Measurements from ENCODE around the gene HPGDS. TPM values are rescaled to one million over a fixed set of nuclear protein-coding genes. Genes with fewer than 3 reads are reported as not detected.

Gene HPGDS
- polyA plus RNA-seq, 1 donor from 2014 or later = not detected

DNA sequence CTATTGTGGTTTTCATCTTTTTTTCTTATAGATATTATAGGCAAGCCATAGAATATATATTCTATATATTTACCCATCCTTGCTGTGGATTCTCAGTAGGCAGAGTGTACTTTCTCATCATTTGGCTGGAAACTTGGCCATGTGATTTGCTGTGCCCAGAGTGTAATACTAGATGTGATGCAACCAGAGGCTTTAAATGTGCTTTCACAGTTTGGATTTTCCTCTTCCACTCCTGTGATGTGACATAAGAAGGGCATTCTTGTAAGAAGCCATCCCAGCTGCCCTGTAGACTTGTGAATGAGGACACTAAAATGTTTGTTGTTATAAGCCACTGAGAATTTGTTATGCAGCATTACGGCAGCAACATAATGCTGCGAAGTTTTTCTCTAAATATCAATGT is 10.4 kb upstream of the HPGDS start:
- Histone ChIP-seq H3F3A (ENCODE audit: insufficient read depth, low read length, poor library complexity, severe bottlenecking) (no peaks in the 10 kb centered on the region), H4K20me1 (ENCODE audit: insufficient read depth) (no peaks in the 10 kb centered on the region), H3K79me2 (replicated peaks; ENCODE audit: insufficient read depth, low read length) (no peaks in the 10 kb centered on the region), H3K9me2 (ENCODE audit: insufficient read depth, low read length) (no peaks in the 10 kb centered on the region), H3K4me2 (ENCODE audit: low read length) (no peak overlapping the region), H3K36me3 (ENCODE audit: insufficient read depth, low read length) (no peaks in the 10 kb centered on the region), H3K9me3 (ENCODE audit: low read length) (no peaks in the 10 kb centered on the region), H2AFZ (ENCODE audit: low read depth, low read length) (no peak overlapping the region), H3K4me3 (ENCODE audit: low read length) (no peak overlapping the region), H3K27ac (ENCODE audit: low read length) (no peak overlapping the region), H3K27me3 (ENCODE audit: insufficient read depth, low read depth, low read length) (no peaks in the 10 kb centered on the region), H3K9ac (ENCODE audit: low read length) (no peak overlapping the region)
- TF ChIP-seq SMC3 (conservative IDR thresholded peaks at IDR 0.05; ENCODE audit: poor library complexity) (no peak), RAD21 (conservative IDR thresholded peaks at IDR 0.05) (no peak)

DNA sequence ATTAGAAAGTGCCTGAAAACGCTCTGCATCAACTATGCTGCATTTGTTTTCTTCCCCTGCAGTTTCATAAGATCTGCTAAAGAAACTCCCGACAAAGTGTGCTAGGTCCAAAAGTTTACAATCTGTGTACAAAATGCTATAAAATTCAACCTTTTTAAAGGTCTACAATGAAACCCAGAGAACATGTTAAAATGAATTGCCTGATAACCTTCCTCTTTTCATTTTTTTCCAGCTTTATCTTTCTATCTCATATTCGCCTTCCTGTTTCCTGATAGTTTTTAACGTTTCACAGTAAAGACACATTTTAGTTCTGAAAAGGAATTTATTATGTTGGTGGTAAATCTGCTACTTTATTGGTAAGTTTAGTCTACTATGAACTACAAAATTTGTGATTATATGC is 9.5 kb upstream of the HPGDS start:
- no peaks in the 10 kb centered on the region for H3F3A ChIP-seq (ENCODE audit: insufficient read depth, low read length, poor library complexity, severe bottlenecking)
- H3K9me2 ChIP-seq (ENCODE audit: insufficient read depth, low read length) = no peaks in the 10 kb centered on the region
- no peak overlapping the region for H3K4me2 ChIP-seq (ENCODE audit: low read length)
- H3K27ac ChIP-seq (ENCODE audit: low read length) = no peak overlapping the region
- TF ChIP-seq SMC3 (conservative IDR thresholded peaks at IDR 0.05; ENCODE audit: poor library complexity) = no peak
- TF ChIP-seq POLR2AphosphoS5 (IDR thresholded peaks at IDR 0.05) = no peak
- TF ChIP-seq EZH2 (IDR thresholded peaks at IDR 0.05; ENCODE audit: borderline replicate concordance, insufficient read depth, low read length, poor library complexity, severe bottlenecking) = no peak
- no peak overlapping the region for H3K4me3 ChIP-seq (ENCODE audit: low read length)
- H2AFZ ChIP-seq (ENCODE audit: low read depth, low read length) = no peak overlapping the region
- H4K20me1 ChIP-seq (ENCODE audit: insufficient read depth) = no peaks in the 10 kb centered on the region
- H3K9ac ChIP-seq (ENCODE audit: low read length) = no peak overlapping the region
- H3K27me3 ChIP-seq (ENCODE audit: insufficient read depth, low read depth, low read length) = no peaks in the 10 kb centered on the region
- no peaks in the 10 kb centered on the region for H3K36me3 ChIP-seq (ENCODE audit: insufficient read depth, low read length)
- no peaks in the 10 kb centered on the region for H3K79me2 ChIP-seq (replicated peaks; ENCODE audit: insufficient read depth, low read length)
- no peaks in the 10 kb centered on the region for H3K9me3 ChIP-seq (ENCODE audit: low read length)

DNA sequence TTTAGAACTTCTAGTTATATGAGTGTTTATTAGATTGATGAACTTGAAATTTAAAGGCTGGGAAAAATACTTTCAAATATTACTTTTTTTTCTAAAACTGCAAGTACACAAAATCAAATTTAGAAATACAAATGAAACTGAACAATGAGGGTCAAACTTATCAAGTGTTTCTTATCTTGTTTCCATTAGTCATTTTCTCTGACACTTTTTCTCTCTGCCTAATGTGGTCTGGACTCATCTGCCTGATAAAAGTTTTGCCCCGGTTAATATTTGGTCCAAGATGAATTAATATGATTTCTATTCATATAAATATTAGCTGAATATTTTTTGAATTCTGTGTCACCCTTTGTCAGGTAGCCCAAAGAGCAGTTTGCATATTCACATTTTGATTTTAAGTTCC is 8.7 kb upstream of the HPGDS start:
- Histone ChIP-seq H3K9me3 (ENCODE audit: low read length) (no peaks in the 10 kb centered on the region), H3K36me3 (ENCODE audit: insufficient read depth, low read length) (no peaks in the 10 kb centered on the region), H3K4me2 (ENCODE audit: low read length) (no peak overlapping the region), H4K20me1 (ENCODE audit: insufficient read depth) (no peaks in the 10 kb centered on the region), H3K9me2 (ENCODE audit: insufficient read depth, low read length) (no peaks in the 10 kb centered on the region), H3F3A (ENCODE audit: insufficient read depth, low read length, poor library complexity, severe bottlenecking) (no peaks in the 10 kb centered on the region), H3K27me3 (ENCODE audit: insufficient read depth, low read depth, low read length) (no peaks in the 10 kb centered on the region), H2AFZ (ENCODE audit: low read depth, low read length) (no peak overlapping the region), H3K79me2 (replicated peaks; ENCODE audit: insufficient read depth, low read length) (no peaks in the 10 kb centered on the region), H3K27ac (ENCODE audit: low read length) (no peak overlapping the region), H3K4me3 (ENCODE audit: low read length) (no peak overlapping the region), H3K9ac (ENCODE audit: low read length) (no peak overlapping the region)
- no peak for TF ChIP-seq POLR2AphosphoS5 (IDR thresholded peaks at IDR 0.05)
- TF ChIP-seq EZH2 (IDR thresholded peaks at IDR 0.05; ENCODE audit: borderline replicate concordance, insufficient read depth, low read length, poor library complexity, severe bottlenecking) = no peak
- no peak for TF ChIP-seq SMC3 (conservative IDR thresholded peaks at IDR 0.05; ENCODE audit: poor library complexity)
- no peak for TF ChIP-seq TAF1 (IDR thresholded peaks at IDR 0.05; ENCODE audit: low read depth)
- no peak for TF ChIP-seq EP300 (conservative IDR thresholded peaks at IDR 0.05; ENCODE audit: poor library complexity, severe bottlenecking)
- TF ChIP-seq, protein P1, sequence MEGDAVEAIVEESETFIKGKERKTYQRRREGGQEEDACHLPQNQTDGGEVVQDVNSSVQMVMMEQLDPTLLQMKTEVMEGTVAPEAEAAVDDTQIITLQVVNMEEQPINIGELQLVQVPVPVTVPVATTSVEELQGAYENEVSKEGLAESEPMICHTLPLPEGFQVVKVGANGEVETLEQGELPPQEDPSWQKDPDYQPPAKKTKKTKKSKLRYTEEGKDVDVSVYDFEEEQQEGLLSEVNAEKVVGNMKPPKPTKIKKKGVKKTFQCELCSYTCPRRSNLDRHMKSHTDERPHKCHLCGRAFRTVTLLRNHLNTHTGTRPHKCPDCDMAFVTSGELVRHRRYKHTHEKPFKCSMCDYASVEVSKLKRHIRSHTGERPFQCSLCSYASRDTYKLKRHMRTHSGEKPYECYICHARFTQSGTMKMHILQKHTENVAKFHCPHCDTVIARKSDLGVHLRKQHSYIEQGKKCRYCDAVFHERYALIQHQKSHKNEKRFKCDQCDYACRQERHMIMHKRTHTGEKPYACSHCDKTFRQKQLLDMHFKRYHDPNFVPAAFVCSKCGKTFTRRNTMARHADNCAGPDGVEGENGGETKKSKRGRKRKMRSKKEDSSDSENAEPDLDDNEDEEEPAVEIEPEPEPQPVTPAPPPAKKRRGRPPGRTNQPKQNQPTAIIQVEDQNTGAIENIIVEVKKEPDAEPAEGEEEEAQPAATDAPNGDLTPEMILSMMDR (IDR thresholded peaks at IDR 0.05; ENCODE audit: poor library complexity, severe bottlenecking) = no peak
- no peak for TF ChIP-seq MXI1 (conservative IDR thresholded peaks at IDR 0.05; ENCODE audit: poor library complexity, severe bottlenecking)
- no peak for TF ChIP-seq RAD21 (conservative IDR thresholded peaks at IDR 0.05)
- TF ChIP-seq REST (IDR thresholded peaks at IDR 0.05; ENCODE audit: borderline replicate concordance) = no peak
